ENCODE measurements around the gene NFATC2IP.
"Not testable (repeated sequence)": the region's sequence is repeated elsewhere in the genome, so short reads cannot be mapped to it uniquely, and the experiment has no call there.

NFATC2IP gene

GRCh38 chr16:28923231-28923587, 27.5 kb upstream of the NFATC2IP start:
- H3K4me1 Mint-ChIP-seq (ENCODE audit: low read depth) = peaks cover 19% of the 10 kb centered on the region
- peak overlapping the region; percentile 41 for H3K27ac Mint-ChIP-seq
- H3K36me3 Mint-ChIP-seq = peaks cover 5% of the 10 kb centered on the region
- no peaks in the 10 kb centered on the region for H3K27me3 Mint-ChIP-seq
- H3K4me3 Mint-ChIP-seq = peak overlapping the region; percentile 71
- no peaks in the 10 kb centered on the region for H3K9me3 Mint-ChIP-seq (ENCODE audit: low read depth)

DNA sequence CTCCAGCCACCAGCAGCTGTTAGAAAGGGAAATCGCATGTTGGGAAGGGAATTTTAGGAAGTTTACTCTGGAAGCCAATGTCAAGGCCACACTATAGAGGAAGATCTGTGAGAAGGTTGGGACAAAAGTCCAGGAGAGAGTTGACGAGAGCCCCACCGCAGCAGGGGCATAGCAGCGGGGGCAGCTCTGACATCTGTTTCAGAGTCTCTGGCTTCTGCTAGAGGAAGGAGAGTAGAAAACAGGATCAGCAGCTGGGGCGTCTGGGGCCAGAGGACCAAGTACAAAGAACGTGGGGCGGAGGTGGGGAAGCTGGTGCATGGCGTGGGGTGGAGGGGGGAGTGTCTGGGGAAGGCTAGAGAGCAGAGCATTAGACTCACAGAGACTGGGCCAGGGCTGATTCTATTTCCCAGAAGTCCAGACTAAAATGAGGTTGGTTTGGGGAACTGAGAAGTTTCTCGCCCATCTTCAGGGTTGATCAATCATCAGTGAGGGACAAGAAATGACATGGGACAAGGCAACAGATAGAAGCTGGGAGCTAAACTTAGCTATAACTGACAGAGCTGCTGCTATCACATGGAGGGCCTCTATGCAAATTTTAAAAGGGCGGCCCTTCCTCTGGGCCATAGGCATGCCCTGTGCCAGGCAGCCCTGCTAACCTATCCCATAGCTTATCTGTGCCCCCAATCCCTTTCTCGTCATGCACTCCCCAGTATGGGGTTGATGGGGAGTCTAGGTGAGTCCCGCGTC, 26.9 kb upstream of the NFATC2IP start:
- Mint-ChIP-seq H3K27ac (peak overlapping the region; percentile 41), H3K4me3 (peak overlapping the region; percentile 71), H3K9me3 (ENCODE audit: low read depth) (no peaks in the 10 kb centered on the region), H3K27me3 (no peaks in the 10 kb centered on the region), H3K36me3 (peaks cover 5% of the 10 kb centered on the region), H3K4me1 (ENCODE audit: low read depth) (peaks cover 19% of the 10 kb centered on the region)

GRCh38 chr16:28924399-28924761, 26.4 kb upstream of the NFATC2IP start:
- peaks cover 5% of the 10 kb centered on the region for H3K36me3 Mint-ChIP-seq
- H3K9me3 Mint-ChIP-seq (ENCODE audit: low read depth) = no peaks in the 10 kb centered on the region
- no peak overlapping the region for H3K27ac Mint-ChIP-seq
- peak overlapping the region; percentile 83 for H3K4me3 Mint-ChIP-seq
- peaks cover 19% of the 10 kb centered on the region for H3K4me1 Mint-ChIP-seq (ENCODE audit: low read depth)
- no peaks in the 10 kb centered on the region for H3K27me3 Mint-ChIP-seq

GRCh38 chr16:28924762-28925385, 25.9 kb upstream of the NFATC2IP start, which contains the start of gene RABEP2:
TSS of gene RABEP2 (minus strand) at chr16:28925238. CDS start at chr16:28925163, 75 bp downstream.
- Mint-ChIP-seq H3K4me1 (ENCODE audit: low read depth) (peaks cover 19% of the 10 kb centered on the region), H3K4me3 (peak within 1 kb of the TSS; percentile 97), H3K27me3 (no peaks in the 10 kb centered on the region), H3K27ac (peak within 1 kb of the TSS; percentile 98), H3K9me3 (ENCODE audit: low read depth) (no peaks in the 10 kb centered on the region), H3K36me3 (peaks cover 5% of the 10 kb centered on the region)

- Mint-ChIP-seq H3K4me1 (ENCODE audit: low read depth) (peaks cover 21% of the 10 kb centered on the region), H3K27me3 (no peaks in the 10 kb centered on the region), H3K36me3 (peaks cover 5% of the 10 kb centered on the region), H3K4me3 (peak overlapping the region; percentile 97), H3K9me3 (ENCODE audit: low read depth) (no peaks in the 10 kb centered on the region), H3K27ac (peak overlapping the region; percentile 98)
Observed at GRCh38 chr16:28925386-28926228, 25.1 kb upstream of the NFATC2IP start.

- H3K27ac Mint-ChIP-seq = peak overlapping the region; percentile 98
- not testable (repeated sequence) for H3K27me3 Mint-ChIP-seq; H3K36me3 Mint-ChIP-seq; H3K9me3 Mint-ChIP-seq (ENCODE audit: low read depth)
- peaks cover 25% of the 10 kb centered on the region for H3K4me1 Mint-ChIP-seq (ENCODE audit: low read depth)
- H3K4me3 Mint-ChIP-seq = peak overlapping the region; percentile 97
Observed at GRCh38 chr16:28926284-28926683, 24.5 kb upstream of the NFATC2IP start.

DNA sequence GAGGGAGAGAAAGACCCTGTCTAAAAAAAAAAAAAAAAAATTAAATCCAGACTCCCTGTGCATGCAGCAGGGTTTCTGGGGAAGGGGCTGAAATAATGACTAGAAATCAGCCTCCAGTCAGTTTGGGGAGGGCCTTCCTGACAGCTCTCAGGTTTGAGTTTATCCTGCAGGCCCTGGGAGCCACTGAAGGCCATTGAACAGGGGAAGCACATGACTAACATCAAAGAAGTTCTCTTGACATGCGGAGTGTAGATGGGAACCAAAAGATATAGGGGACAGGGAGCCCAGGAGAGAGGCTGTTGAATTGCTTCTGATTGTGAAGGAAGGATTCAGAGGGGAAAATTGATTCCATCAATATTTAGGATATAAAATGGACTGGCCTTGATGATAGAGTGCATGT, 22.9 kb upstream of the NFATC2IP start:
- Mint-ChIP-seq H3K4me1 (ENCODE audit: low read depth) (peaks cover 26% of the 10 kb centered on the region), H3K36me3 (peaks cover 3% of the 10 kb centered on the region), H3K4me3 (no peak overlapping the region), H3K27ac (peak overlapping the region; percentile 61), H3K9me3 (ENCODE audit: low read depth) (no peaks in the 10 kb centered on the region), H3K27me3 (no peaks in the 10 kb centered on the region)

DNA sequence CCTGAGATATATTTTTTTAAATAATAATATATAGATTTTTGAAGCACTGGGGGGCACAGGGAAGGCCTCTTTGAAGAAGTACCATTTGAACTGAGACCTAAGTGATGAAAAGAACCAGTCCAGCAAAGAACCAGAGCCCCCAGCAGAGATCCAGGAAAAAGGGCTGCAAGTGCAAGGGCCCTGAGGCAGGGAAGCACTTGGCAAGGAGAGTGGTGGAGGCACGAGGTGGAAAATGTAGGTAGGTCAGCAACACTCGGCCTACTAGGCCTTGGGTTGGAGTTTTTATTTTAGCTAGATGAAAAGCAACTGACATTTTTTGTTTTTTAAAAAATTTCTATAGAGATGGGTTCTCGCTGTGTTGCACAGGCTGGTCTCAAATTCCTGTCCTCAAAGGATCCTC, 20.5 kb upstream of the NFATC2IP start:
- Mint-ChIP-seq H3K9me3 (ENCODE audit: low read depth) (no peaks in the 10 kb centered on the region), H3K27ac (peak overlapping the region; percentile 84), H3K4me3 (no peak overlapping the region), H3K4me1 (ENCODE audit: low read depth) (peaks cover 18% of the 10 kb centered on the region), H3K36me3 (no peaks in the 10 kb centered on the region), H3K27me3 (no peaks in the 10 kb centered on the region)

- H3K27me3 Mint-ChIP-seq = no peaks in the 10 kb centered on the region
- H3K4me1 Mint-ChIP-seq (ENCODE audit: low read depth) = peaks cover 20% of the 10 kb centered on the region
Observed at GRCh38 chr16:28930652-28931051, 20.1 kb upstream of the NFATC2IP start.

GRCh38 chr16:28931801-28932225, 18.9 kb upstream of the NFATC2IP start, which contains the start of gene CD19:
TSS of gene CD19 (plus strand) at chr16:28931971. CDS start at chr16:28932001, 30 bp downstream.
- Mint-ChIP-seq H3K36me3 (peaks cover 2% of the 10 kb centered on the region), H3K27me3 (no peaks in the 10 kb centered on the region), H3K9me3 (ENCODE audit: low read depth) (no peaks in the 10 kb centered on the region), H3K4me3 (no peak within 1 kb of the TSS), H3K4me1 (ENCODE audit: low read depth) (peaks cover 23% of the 10 kb centered on the region), H3K27ac (peak within 1 kb of the TSS; percentile 84)

More at GRCh38 chr16:28930652-28931051, 20.1 kb upstream of the NFATC2IP start:
- Mint-ChIP-seq H3K36me3 (no peaks in the 10 kb centered on the region), H3K9me3 (ENCODE audit: low read depth) (no peaks in the 10 kb centered on the region), H3K4me3 (no peak overlapping the region), H3K27ac (peak overlapping the region; percentile 84)

GRCh38 chr16:28932339-28933141, 18.2 kb upstream of the NFATC2IP start:
- no peak overlapping the region for H3K4me3 Mint-ChIP-seq
- no peak overlapping the region for H3K27ac Mint-ChIP-seq
- no peaks in the 10 kb centered on the region for H3K9me3 Mint-ChIP-seq (ENCODE audit: low read depth)
- peaks cover 2% of the 10 kb centered on the region for H3K36me3 Mint-ChIP-seq
- peaks cover 23% of the 10 kb centered on the region for H3K4me1 Mint-ChIP-seq (ENCODE audit: low read depth)
- no peaks in the 10 kb centered on the region for H3K27me3 Mint-ChIP-seq

- Mint-ChIP-seq H3K4me1 (ENCODE audit: low read depth) (peaks cover 23% of the 10 kb centered on the region), H3K36me3 (peaks cover 2% of the 10 kb centered on the region), H3K27me3 (no peaks in the 10 kb centered on the region), H3K9me3 (ENCODE audit: low read depth) (no peaks in the 10 kb centered on the region), H3K27ac (no peak overlapping the region), H3K4me3 (no peak overlapping the region)
Observed at GRCh38 chr16:28933171-28933570, 17.6 kb upstream of the NFATC2IP start.

DNA sequence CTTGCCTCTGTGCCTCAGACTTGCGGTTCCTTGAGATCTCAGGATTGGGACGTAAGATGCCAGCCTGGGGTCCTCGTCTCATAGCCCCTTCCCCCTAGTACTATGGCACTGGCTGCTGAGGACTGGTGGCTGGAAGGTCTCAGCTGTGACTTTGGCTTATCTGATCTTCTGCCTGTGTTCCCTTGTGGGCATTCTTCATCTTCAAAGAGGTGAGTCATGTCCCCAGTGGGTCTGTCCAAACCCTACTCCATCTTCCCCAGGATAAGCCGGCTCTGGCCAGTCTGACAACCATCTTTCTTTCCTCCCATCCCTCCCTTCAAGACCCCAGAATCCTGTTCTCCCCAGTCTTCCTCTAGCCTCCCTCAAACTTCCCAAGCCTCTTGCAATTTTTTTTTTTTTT, 15.4 kb upstream of the NFATC2IP start:
- peaks cover 2% of the 10 kb centered on the region for H3K36me3 Mint-ChIP-seq
- peaks cover 23% of the 10 kb centered on the region for H3K4me1 Mint-ChIP-seq (ENCODE audit: low read depth)
- no peak overlapping the region for H3K4me3 Mint-ChIP-seq
- no peak overlapping the region for H3K27ac Mint-ChIP-seq
- H3K27me3 Mint-ChIP-seq = no peaks in the 10 kb centered on the region
- no peaks in the 10 kb centered on the region for H3K9me3 Mint-ChIP-seq (ENCODE audit: low read depth)
